CD4-positive, CD25-positive, alpha-beta regulatory T cell (primary cell): ENCODE results near the gene TFF2. TPM values are rescaled to one million over a fixed set of nuclear protein-coding genes. Genes with fewer than 3 reads are reported as not detected.

ENCODE experiments used
- ATAC-seq, 2 donors: fragments of 150-1000 bp; cut with Tn5 transposase; one replicate each; pipeline ENCODE4 v1.10.0; 2021; ENCODE audit warnings: low read depth in 2 of 2, moderate number of reproducible peaks in 2 of 2, moderate library complexity in 1 of 2
- DNase-seq, 3 donors: peaks; one replicate each; pipeline versions ENCODE4 v3.0.0 to v3.0.0-alpha.2; 2012 to 2022; ENCODE audit warnings: mixed read lengths in 1 of 3
- H3K27ac ChIP-seq: one replicate; pipeline ENCODE4 v1.7.0; 2013; ENCODE audit warnings: mild to moderate bottlenecking, low read length; ENCODE audit not compliant: insufficient read depth, poor library complexity, severe bottlenecking
- H3K27me3 ChIP-seq: one replicate; pipeline ENCODE4 v1.7.0; 2013; ENCODE audit warnings: low read length; ENCODE audit not compliant: control insufficient read depth, insufficient read depth
- H3K36me3 ChIP-seq: one replicate; pipeline ENCODE4 v1.7.0; 2013; ENCODE audit warnings: mild to moderate bottlenecking, low read length, moderate library complexity; ENCODE audit not compliant: control insufficient read depth, insufficient read depth
- H3K4me1 ChIP-seq: 2 replicates; pipeline ENCODE4 v1.7.0; 2013; ENCODE audit warnings: mild to moderate bottlenecking, low read length; ENCODE audit not compliant: insufficient read depth, control insufficient read depth, poor library complexity, severe bottlenecking
- H3K4me3 ChIP-seq: one replicate; pipeline ENCODE4 v1.7.0; 2013; ENCODE audit warnings: low read depth, mild to moderate bottlenecking, low read length, moderate library complexity
- H3K9me3 ChIP-seq, 2 experiments: 1 replicate in 1 of 2; 2 replicates in 1 of 2; pipeline ENCODE4 v1.7.0; 2013; ENCODE audit warnings: low read length in 2 of 2, mild to moderate bottlenecking in 1 of 2, moderate library complexity in 1 of 2; ENCODE audit not compliant: control insufficient read depth in 2 of 2
- H3K27ac Mint-ChIP-seq, 3 donors: one replicate each; pipeline ENCODE4 v1.8.0; 2020 to 2022; ENCODE audit warnings: mild to moderate bottlenecking in 3 of 3, mixed read lengths in 3 of 3, moderate library complexity in 2 of 3
- H3K27me3 Mint-ChIP-seq: one replicate; pipeline ENCODE4 v1.8.0; 2022; ENCODE audit warnings: mild to moderate bottlenecking, mixed read lengths
- H3K36me3 Mint-ChIP-seq: one replicate; pipeline ENCODE4 v1.8.0; 2020; ENCODE audit warnings: mixed read lengths
- H3K4me1 Mint-ChIP-seq, 4 donors: one replicate each; pipeline ENCODE4 v1.8.0; 2020 to 2022; ENCODE audit warnings: mixed read lengths in 4 of 4, mild to moderate bottlenecking in 1 of 4
- H3K4me3 Mint-ChIP-seq, 4 donors: one replicate each; pipeline ENCODE4 v1.8.0; 2020 to 2022; ENCODE audit warnings: mild to moderate bottlenecking in 4 of 4, mixed read lengths in 4 of 4, moderate library complexity in 3 of 4
- H3K9me3 Mint-ChIP-seq, 7 donors: one replicate each; pipeline ENCODE4 v1.8.0; 2020 to 2022; ENCODE audit warnings: mixed read lengths in 7 of 7, mild to moderate bottlenecking in 3 of 7, moderate library complexity in 2 of 7
- polyA plus RNA-seq, 4 donors: library from polyadenylated mRNA; unstranded; fragments of 300-500 nt; fragmentation: Illumina TruSeq; gene quantifications; one replicate each; pipeline ENCODE4 v1.2.3, GENCODE V29; 2021
- total RNA-seq: library from RNA; stranded (reverse); gene quantifications from one replicate; pipeline ENCODE4 v1.2.3, GENCODE V29; 2022

TFF2 gene
- total and polyA plus RNA-seq, 5 donors from 2014 or later, result not detected

DNA sequence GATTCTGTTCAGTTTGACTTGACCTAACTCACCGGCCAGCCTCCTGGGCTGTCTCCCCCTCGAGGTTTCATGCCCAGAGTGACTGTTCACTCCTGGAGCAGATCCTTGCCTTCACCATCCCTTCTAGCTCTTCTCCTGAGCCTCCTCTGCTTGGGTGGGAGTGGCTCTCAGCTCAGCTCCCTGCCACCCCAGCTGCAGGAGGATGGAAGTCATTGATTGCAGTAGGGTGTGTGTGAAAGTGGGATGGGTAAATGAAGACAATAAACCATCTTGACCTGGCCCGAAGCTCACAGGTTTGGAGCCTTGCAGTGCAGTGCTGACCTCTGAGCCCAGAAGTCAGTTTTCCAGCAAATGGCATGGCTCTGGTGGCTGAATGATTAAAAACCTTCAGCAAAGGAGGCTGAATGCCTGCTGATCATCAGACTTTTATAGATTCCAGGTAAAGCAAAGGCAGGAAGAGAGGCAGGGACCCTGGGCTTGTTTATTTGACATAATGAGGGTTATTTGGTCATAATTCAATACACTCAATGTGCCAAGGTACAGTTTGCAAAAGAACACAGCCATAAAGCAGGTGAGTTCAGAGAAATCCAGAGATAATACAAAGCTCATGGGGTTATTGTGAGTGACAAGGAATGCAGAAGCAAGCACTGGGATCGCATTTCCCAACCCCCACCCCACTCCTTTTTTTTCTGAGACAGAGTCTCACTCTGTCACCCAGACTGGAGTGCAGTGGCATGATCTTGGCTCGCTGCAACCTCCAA is 18.1 kb downstream of the TFF2 start:
- peaks cover 56% of the 10 kb centered on the region for H3K27me3 Mint-ChIP-seq
- H3K4me3 Mint-ChIP-seq, result no peak overlapping the region
- peaks cover 1 to 3% (median 2%) of the 10 kb centered on the region in 4 donors for H3K4me1 Mint-ChIP-seq
- H3K36me3 Mint-ChIP-seq, result peaks cover 4% of the 10 kb centered on the region
- Histone ChIP-seq H3K4me3 (no peak overlapping the region), H3K4me1 (no peaks in the 10 kb centered on the region), H3K9me3 (peaks cover 13 to 20% of the 10 kb centered on the region in 2 experiments), H3K27me3 (peaks cover 11% of the 10 kb centered on the region), H3K27ac (no peak overlapping the region), H3K36me3 (no peaks in the 10 kb centered on the region)
- no peak for ATAC-seq
- no peak overlapping the region for H3K27ac Mint-ChIP-seq
- DNase-seq, result no peak
- peaks cover 0 to 23% (median 8%) of the 10 kb centered on the region in 7 donors for H3K9me3 Mint-ChIP-seq

DNA sequence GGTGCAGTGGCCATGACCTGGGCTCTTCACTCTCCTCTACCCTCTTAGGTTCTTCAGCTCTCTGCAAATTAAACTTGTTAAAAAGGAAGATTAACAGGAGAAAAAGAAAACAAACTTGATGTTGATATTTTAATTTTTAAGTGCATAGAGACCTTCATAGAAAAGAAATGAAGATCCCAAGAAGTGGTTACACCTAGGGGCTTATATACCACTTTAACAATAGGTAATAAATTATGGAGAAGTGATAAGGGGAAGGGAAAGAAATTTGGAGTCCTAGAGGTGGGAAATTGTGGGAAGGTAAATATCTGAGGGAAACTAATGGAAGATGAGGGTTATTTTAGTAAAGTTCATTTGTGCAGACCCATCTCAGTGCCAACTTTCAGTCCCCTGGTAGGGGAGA is 19.1 kb downstream of the TFF2 start:
- no peak for DNase-seq
- peaks cover 51% of the 10 kb centered on the region for H3K27me3 Mint-ChIP-seq
- peaks cover 4% of the 10 kb centered on the region for H3K36me3 Mint-ChIP-seq
- H3K4me3 Mint-ChIP-seq, result no peak overlapping the region
- no peaks in the 10 kb centered on the region for H3K4me1 Mint-ChIP-seq
- Histone ChIP-seq H3K27ac (no peak overlapping the region), H3K4me3 (no peak overlapping the region), H3K9me3 (peaks cover 13 to 20% of the 10 kb centered on the region in 2 experiments), H3K27me3 (peaks cover 11% of the 10 kb centered on the region), H3K36me3 (no peaks in the 10 kb centered on the region), H3K4me1 (no peaks in the 10 kb centered on the region)
- H3K27ac Mint-ChIP-seq, result no peak overlapping the region
- peaks cover 0 to 23% (median 8%) of the 10 kb centered on the region in 7 donors for H3K9me3 Mint-ChIP-seq
- ATAC-seq, result no peak

DNA sequence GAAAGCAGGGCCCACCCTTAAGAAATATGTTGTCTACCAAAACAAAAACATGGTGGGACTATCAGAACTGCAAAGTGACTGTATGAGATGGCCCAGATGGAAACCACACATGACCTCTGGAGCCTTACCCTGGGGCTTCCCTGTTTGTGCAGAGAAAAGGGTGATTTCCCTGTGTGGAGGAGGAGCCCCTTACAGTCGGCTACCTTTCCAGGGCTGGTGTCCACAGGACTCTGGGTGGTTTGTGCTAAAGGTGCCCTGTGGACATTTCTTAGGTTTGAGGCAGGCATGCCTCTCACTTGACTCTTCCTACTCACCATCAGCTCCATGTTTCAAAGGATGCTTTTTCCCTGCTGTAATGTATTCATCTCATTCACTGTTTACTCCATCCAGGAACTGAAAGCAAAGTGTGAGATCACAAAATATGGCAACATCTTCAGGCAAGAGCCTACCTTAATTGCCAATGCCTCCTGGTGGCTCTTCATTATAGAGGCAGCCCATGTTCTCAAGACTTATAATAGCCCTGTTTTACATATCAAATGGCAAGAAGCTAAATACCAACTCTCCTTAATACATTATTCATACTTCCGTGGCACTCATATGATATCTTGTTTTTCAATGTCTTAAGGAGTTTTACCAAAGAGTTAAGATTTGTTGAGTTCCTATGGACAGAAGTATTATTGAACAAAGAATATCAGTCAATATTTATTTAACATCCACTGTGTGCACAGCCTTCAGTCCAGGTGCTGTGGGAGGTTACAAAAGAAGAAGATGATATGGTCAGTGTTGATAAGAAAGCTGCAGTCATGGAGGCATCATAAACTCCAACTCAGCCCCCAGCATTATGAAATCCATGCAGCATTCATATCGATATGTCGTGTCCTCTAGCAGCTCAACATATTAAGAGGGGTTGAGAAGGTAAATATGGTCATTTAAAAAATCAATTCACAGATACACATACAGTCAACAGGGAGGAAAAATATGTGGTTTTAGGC is 20.1 kb downstream of the TFF2 start:
- Histone ChIP-seq H3K36me3 (no peaks in the 10 kb centered on the region), H3K4me1 (no peaks in the 10 kb centered on the region), H3K27me3 (peaks cover 11% of the 10 kb centered on the region), H3K27ac (no peak overlapping the region), H3K4me3 (no peak overlapping the region), H3K9me3 (peaks cover 13 to 20% of the 10 kb centered on the region in 2 experiments)
- peaks cover 4% of the 10 kb centered on the region for H3K36me3 Mint-ChIP-seq
- no peak for ATAC-seq
- no peak overlapping the region for H3K27ac Mint-ChIP-seq
- peaks cover 49% of the 10 kb centered on the region for H3K27me3 Mint-ChIP-seq
- H3K4me3 Mint-ChIP-seq, result no peak overlapping the region
- H3K4me1 Mint-ChIP-seq, result no peaks in the 10 kb centered on the region
- DNase-seq, result no peak
- peaks cover 0 to 23% (median 8%) of the 10 kb centered on the region in 7 donors for H3K9me3 Mint-ChIP-seq

DNA sequence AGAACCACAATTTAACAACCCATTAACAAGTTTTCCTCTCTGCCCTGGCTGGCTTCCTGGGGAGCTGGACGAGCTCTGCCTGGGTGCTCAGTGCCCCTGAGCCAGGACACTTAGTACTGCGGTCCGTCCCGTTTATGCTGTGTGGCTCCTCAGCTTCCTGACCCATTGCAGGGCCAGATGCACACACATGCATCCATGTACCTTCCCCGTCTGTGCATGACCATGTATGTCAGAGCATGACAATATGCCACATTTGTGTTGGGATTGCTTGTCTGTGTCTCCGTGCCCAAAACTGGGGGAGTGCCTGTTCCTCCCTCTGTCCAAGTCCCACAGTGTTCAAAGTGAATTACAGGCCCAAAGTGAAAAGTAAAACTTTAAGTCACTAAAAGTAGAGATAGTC is 25.9 kb downstream of the TFF2 start:
- Histone ChIP-seq H3K36me3 (no peaks in the 10 kb centered on the region), H3K27ac (no peak overlapping the region), H3K4me3 (no peak overlapping the region), H3K4me1 (no peaks in the 10 kb centered on the region), H3K27me3 (no peaks in the 10 kb centered on the region), H3K9me3 (no peaks in the 10 kb centered on the region)
- DNase-seq (no peak), ATAC-seq (no peak)
- peaks cover 0 to 2% (median 0%) of the 10 kb centered on the region in 7 donors for H3K9me3 Mint-ChIP-seq
- peaks cover 38% of the 10 kb centered on the region for H3K27me3 Mint-ChIP-seq
- H3K4me3 Mint-ChIP-seq, result no peak overlapping the region
- H3K4me1 Mint-ChIP-seq, result no peaks in the 10 kb centered on the region
- no peak overlapping the region for H3K27ac Mint-ChIP-seq
- peaks cover 4% of the 10 kb centered on the region for H3K36me3 Mint-ChIP-seq

DNA sequence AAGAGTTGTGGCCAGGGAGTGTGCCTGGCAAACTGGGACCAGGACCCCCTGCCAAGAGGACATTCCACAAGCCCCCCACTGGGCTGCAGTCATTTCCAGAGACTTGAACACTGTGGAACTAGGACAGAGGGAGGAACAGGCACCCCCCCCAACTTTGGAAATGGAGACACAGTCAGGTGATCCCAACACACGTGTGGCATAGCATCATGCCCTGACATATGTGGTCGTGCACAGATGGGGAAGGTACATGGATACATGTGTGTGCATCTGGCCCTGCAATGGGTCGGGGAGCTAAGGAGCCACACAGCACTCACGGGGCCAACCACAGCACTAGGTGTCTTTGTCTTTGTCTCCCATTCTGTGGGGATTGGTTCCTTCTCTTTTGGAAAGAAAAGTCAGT is 28.9 kb downstream of the TFF2 start:
- Histone ChIP-seq H3K4me3 (no peak overlapping the region), H3K4me1 (peaks cover 3% of the 10 kb centered on the region), H3K36me3 (no peaks in the 10 kb centered on the region), H3K27me3 (no peaks in the 10 kb centered on the region), H3K9me3 (no peaks in the 10 kb centered on the region), H3K27ac (no peak overlapping the region)
- Mint-ChIP-seq H3K27ac (no peak overlapping the region), H3K4me3 (no peak overlapping the region), H3K36me3 (peaks cover 4% of the 10 kb centered on the region), H3K4me1 (peaks cover 0 to 8% (median under 1%) of the 10 kb centered on the region in 4 donors), H3K9me3 (no peaks in the 10 kb centered on the region), H3K27me3 (peaks cover 24% of the 10 kb centered on the region)
- DNase-seq (no peak), ATAC-seq (no peak)

DNA sequence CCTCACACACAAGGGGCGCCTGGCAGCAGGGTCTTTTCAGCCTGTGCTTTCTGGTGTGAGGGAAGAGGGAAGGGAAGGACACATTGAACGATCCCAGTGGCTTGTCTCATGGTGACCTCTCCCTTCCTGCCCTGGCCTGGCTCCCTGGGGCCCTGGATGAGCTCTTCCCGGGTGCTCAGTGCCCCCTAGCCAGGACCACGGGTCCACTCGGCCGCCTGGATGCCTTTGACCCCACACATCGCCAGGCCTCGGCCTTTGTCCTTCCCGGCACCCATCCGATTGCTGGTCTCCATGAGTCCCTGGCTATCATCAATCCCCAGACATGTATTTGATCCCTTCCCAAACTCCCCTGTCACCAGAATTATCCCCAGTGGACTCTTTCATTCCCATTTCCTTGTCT is 29.6 kb downstream of the TFF2 start:
- Mint-ChIP-seq H3K27ac (no peak overlapping the region), H3K4me3 (no peak overlapping the region), H3K36me3 (peaks cover 4% of the 10 kb centered on the region), H3K9me3 (no peaks in the 10 kb centered on the region), H3K27me3 (peaks cover 24% of the 10 kb centered on the region), H3K4me1 (peaks cover 0 to 8% (median under 1%) of the 10 kb centered on the region in 4 donors)
- H3K27me3 ChIP-seq, result no peaks in the 10 kb centered on the region
- ATAC-seq, result no peak
- H3K4me3 ChIP-seq, result no peak overlapping the region
- no peak for DNase-seq
- no peaks in the 10 kb centered on the region for H3K36me3 ChIP-seq
- H3K27ac ChIP-seq, result no peak overlapping the region
- H3K4me1 ChIP-seq, result peaks cover 3% of the 10 kb centered on the region
- no peaks in the 10 kb centered on the region for H3K9me3 ChIP-seq

DNA sequence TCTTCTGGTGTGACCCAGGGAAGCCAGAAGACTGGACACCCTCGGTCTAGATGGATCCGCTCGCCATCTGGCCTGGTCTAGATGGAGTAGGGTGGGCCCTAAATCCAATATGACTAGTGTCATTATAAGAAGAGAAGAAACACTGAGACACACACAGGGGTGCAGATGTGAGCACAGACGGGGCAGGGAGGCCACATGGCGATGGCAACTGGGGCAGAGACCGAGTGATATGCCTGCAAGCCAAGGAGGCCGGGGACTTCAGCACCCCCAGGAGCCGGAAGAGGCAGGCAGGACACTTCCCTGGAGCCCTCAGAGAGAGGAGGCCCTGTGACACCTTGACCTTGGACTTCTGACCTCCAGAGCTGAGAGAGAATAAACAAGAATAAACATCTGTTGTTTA is 30.0 kb downstream of the TFF2 start:
- Mint-ChIP-seq H3K9me3 (no peaks in the 10 kb centered on the region), H3K4me1 (peaks cover 0 to 8% (median under 1%) of the 10 kb centered on the region in 4 donors), H3K27ac (no peak overlapping the region), H3K4me3 (no peak overlapping the region), H3K36me3 (peaks cover 4% of the 10 kb centered on the region), H3K27me3 (peaks cover 22% of the 10 kb centered on the region)
- no peak for DNase-seq
- Histone ChIP-seq H3K4me1 (peaks cover 3% of the 10 kb centered on the region), H3K27me3 (no peaks in the 10 kb centered on the region), H3K27ac (no peak overlapping the region), H3K4me3 (no peak overlapping the region), H3K36me3 (no peaks in the 10 kb centered on the region), H3K9me3 (no peaks in the 10 kb centered on the region)
- no peak for ATAC-seq
